DMS153 treated with DMSO at 0.1 percent for 48 hours (cell line): Measurements from ENCODE around the gene PANX2.
A peak's percentile ranks its signal among the peaks of the same experiment; 100 is the strongest.
"Not testable (repeated sequence)": the region's sequence is repeated elsewhere in the genome, so short reads cannot be mapped to it uniquely, and the experiment has no call there.

Source experiments
- DNase-seq: peaks from one replicate; lab custom pipeline; 2025; ENCODE audit not compliant: unreplicated experiment; lab: John Stamatoyannopoulos, UW

Gene PANX2

GRCh38 chr22:50170453-50171318 lies at the start of gene PANX2:
Gene PANX2 (plus strand): TSS chr22:50170731. CDS start chr22:50170731, 0 bp downstream.
- DNase-seq = no peak

GRCh38 chr22:50121202-50121740 lies 49.3 kb upstream of the PANX2 start:
- DNase-seq = no peak

GRCh38 chr22:50123119-50123518 lies 47.4 kb upstream of the PANX2 start:
- no peak for DNase-seq

- DNase-seq = no peak
Measured at GRCh38 chr22:50125029-50125428, 45.5 kb upstream of the PANX2 start.

- DNase-seq = no peak
Measured at GRCh38 chr22:50129121-50129736, 41.3 kb upstream of the PANX2 start.

GRCh38 chr22:50131894-50132293 lies 38.6 kb upstream of the PANX2 start:
- no peak for DNase-seq

GRCh38 chr22:50134481-50134880 lies 36.0 kb upstream of the PANX2 start:
- DNase-seq = no peak

- no peak for DNase-seq
Measured at GRCh38 chr22:50136581-50137015, 33.9 kb upstream of the PANX2 start.

GRCh38 chr22:50137277-50137676 lies 33.3 kb upstream of the PANX2 start:
- DNase-seq = not testable (repeated sequence)

- DNase-seq = no peak
Measured at GRCh38 chr22:50138041-50138440, 32.5 kb upstream of the PANX2 start.

GRCh38 chr22:50138988-50139387 lies 31.5 kb upstream of the PANX2 start:
- no peak for DNase-seq

GRCh38 chr22:50139843-50140415 lies 30.6 kb upstream of the PANX2 start:
- peak; percentile 98 for DNase-seq

- no peak for DNase-seq
Measured at GRCh38 chr22:50140615-50141014, 29.9 kb upstream of the PANX2 start.

GRCh38 chr22:50141462-50141861 lies 29.1 kb upstream of the PANX2 start:
- no peak for DNase-seq

- no peak for DNase-seq
Measured at GRCh38 chr22:50141891-50142363, 28.6 kb upstream of the PANX2 start.

GRCh38 chr22:50143096-50143495 lies 27.4 kb upstream of the PANX2 start:
- no peak for DNase-seq

- DNase-seq = no peak
Measured at GRCh38 chr22:50144005-50144614, 26.4 kb upstream of the PANX2 start.

- DNase-seq = no peak
Measured at GRCh38 chr22:50145721-50146438, 24.7 kb upstream of the PANX2 start.

- no peak for DNase-seq
Measured at GRCh38 chr22:50146439-50147238, 23.9 kb upstream of the PANX2 start.
